K562 (cell line): ENCODE results near the gene USP12. TPM values are rescaled to one million over a fixed set of nuclear protein-coding genes. Genes with fewer than 3 reads are reported as not detected.

Experiments used
- BRD9 ChIP-seq: fragments of 450-650 bp; IDR thresholded peaks from 2 replicates; pipeline ENCODE4 v1.6.1; 2018; ENCODE audit warnings: low read depth; ENCODE audit not compliant: partially characterized antibody
- ETV6 ChIP-seq, 3 experiments: fragments of 150-350 bp in 1 of 3; sonication (generic) in 1 of 3; formaldehyde crosslinking in 1 of 3; IDR thresholded peaks; 2 replicates each; pipeline versions ENCODE4 v1.6.1 to v1.8.0; 2014 to 2022; ENCODE audit warnings: borderline replicate concordance in 2 of 3, low read depth in 2 of 3, antibody characterized with exemption in 1 of 3, low read length in 1 of 3, mild to moderate bottlenecking in 1 of 3, missing genetic modification reagents in 1 of 3
- KDM5B ChIP-seq: fragments of 200-600 bp; sonication (generic); IDR thresholded peaks from 2 replicates; pipeline ENCODE4 v1.6.1; 2012; ENCODE audit warnings: low read depth, mild to moderate bottlenecking, moderate library complexity, low read length, control low read depth, inconsistent platforms; ENCODE audit not compliant: insufficient replicate concordance
- L3MBTL2 ChIP-seq: fragments of 450-650 bp; IDR thresholded peaks from 2 replicates; pipeline ENCODE4 v1.6.1; 2016; ENCODE audit warnings: mild to moderate bottlenecking, moderate library complexity
- POLR2H ChIP-seq: IDR thresholded peaks from 2 replicates; pipeline ENCODE4 v1.6.1; 2016; ENCODE audit warnings: missing genetic modification characterization, low read depth, mild to moderate bottlenecking, control low read depth, missing compliant biosample characterization, moderate library complexity
- RB1 ChIP-seq: fragments of 450-650 bp; IDR thresholded peaks from 2 replicates; pipeline ENCODE4 v1.6.1; 2017; ENCODE audit warnings: low read depth, mild to moderate bottlenecking
- SMARCC2 ChIP-seq: fragments of 450-650 bp; IDR thresholded peaks from 2 replicates; pipeline ENCODE4 v1.6.1; 2017; ENCODE audit warnings: antibody characterized with exemption, moderate library complexity, mild to moderate bottlenecking, low read depth
- ZFX ChIP-seq: sonication (generic); formaldehyde crosslinking; IDR thresholded peaks from 2 replicates; pipeline ENCODE4 v1.8.0; 2022; ENCODE audit warnings: mild to moderate bottlenecking, missing genetic modification reagents, moderate library complexity
- ZNF140 ChIP-seq: fragments of 250-450 bp; sonication (Bioruptor Pico); IDR thresholded peaks from 2 replicates; pipeline ENCODE4 v1.8.0; 2021; ENCODE audit warnings: moderate library complexity, mild to moderate bottlenecking, inconsistent platforms
- ZNF143 ChIP-seq: sonication (generic); formaldehyde crosslinking; IDR thresholded peaks from 2 replicates; pipeline ENCODE4 v1.9.0; 2022; ENCODE audit warnings: mild to moderate bottlenecking, missing genetic modification reagents
- ZNF263 ChIP-seq: sonication (generic); formaldehyde crosslinking; IDR thresholded peaks from 2 replicates; pipeline ENCODE4 v1.8.0; 2022; ENCODE audit warnings: mild to moderate bottlenecking, missing genetic modification reagents, borderline replicate concordance
- ZNF644 ChIP-seq: fragments of 200-800 bp; sonication (Bioruptor generic); IDR thresholded peaks from 2 replicates; pipeline ENCODE4 v1.6.1; 2016; ENCODE audit warnings: low read depth, missing genetic modification characterization, missing compliant biosample characterization
- polyA plus RNA-seq, 8 experiments: library from polyadenylated mRNA; depleted of rRNA in 4 of 8; stranded (reverse) in 5 of 8; unstranded in 3 of 8; fragments of >200 nt; fragmentation: Nextera tagmentation in 2 of 8; fragmentation: Illumina TruSeq in 1 of 8; extraction: Ambion mirVana in 2 of 8; extraction: Trizol in 1 of 8; gene quantifications; 2 replicates each; pipeline versions ENCODE4 v1.2.1 to v1.2.3, GENCODE V29; 2011 to 2014; ENCODE audit warnings: inconsistent platforms in 1 of 8, missing spikeins in 1 of 8
- total RNA-seq, 7 experiments: library from RNA; depleted of rRNA in 6 of 7; stranded (reverse); fragments of >200 nt in 6 of 7; fragmentation: Illumina TruSeq in 2 of 7; extraction: Trizol in 2 of 7; gene quantifications; 2 replicates each; pipeline versions ENCODE4 v1.2.1 to v1.2.3, GENCODE V29; 2011 to 2021; ENCODE audit warnings: low replicate concordance in 1 of 7
- TF ChIP-seq, protein P1 (sequence below), 2 experiments: IDR thresholded peaks; 2 replicates each; pipeline ENCODE4 v1.6.1; 2012; ENCODE audit warnings: improper control_type of control experiment in 2 of 2, low read depth in 2 of 2, low read length in 2 of 2, borderline replicate concordance in 1 of 2
- TF ChIP-seq, protein P2 (sequence below), 2 experiments: fragments of 450-650 bp in 1 of 2; sonication (generic) in 1 of 2; formaldehyde crosslinking; conservative IDR thresholded peaks; 2 replicates each; pipeline versions ENCODE4 v1.4.0 to v1.8.1; 2020 to 2022; ENCODE audit warnings: mild to moderate bottlenecking in 1 of 2, missing genetic modification reagents in 1 of 2
- TF ChIP-seq, protein P3 (sequence below): IDR thresholded peaks from 3 replicates; pipeline ENCODE4 v1.6.1; 2011; ENCODE audit warnings: borderline replicate concordance, mild to moderate bottlenecking; ENCODE audit not compliant: insufficient read length, insufficient read depth

The USP12 gene
- total and polyA plus RNA-seq, 9 of the 15 experiments (the other 6 are each of a cell fraction or from before 2014, with no cell fraction given) = 1.8 to 20.5 (median 13.3) TPM

DNA sequence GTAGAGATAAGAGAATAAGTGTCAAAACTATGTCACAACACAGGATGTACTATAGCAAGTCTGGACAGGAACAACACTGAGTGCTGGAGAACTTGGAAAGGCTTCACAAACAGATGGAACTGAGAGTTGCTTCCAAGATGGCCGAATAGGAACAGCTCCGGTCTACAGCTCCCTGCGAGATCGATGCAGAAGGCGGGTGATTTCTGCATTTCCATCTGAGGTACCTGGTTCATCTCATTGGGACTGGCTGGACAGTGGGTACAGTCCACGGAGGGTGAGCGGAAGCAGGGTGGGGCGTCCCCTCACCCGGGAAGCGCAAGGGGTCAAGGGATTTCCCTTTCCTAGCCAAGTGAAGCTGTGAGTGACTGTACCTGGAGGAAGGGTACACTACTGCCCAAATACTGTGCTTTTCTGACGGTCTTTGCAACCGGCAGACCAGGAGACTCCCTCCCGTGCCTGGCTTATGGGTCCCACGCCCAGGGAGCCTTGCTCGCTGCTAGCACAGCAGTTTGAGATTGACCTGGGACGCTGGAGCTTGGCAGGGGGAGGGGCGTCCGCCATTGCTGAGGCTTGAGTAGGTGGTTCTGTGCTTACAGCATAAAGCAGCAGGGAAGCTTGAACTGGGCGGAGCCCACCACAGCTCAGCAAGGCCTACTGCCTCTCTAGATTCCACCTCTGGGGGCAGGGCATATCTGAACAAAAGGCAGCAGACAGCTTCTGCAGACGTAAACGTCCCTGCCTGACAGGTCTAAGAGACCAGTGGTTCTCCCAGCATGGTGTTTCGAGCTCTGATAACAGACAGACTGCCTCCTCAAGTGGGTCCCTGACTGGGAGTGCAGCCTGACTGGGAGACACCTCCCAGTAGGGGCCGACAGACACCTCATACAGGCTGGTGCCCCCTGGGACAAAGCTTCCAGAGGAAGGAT is 46.0 kb downstream of the USP12 start (continued):
- peak; percentile 60; the same call in 1 of the 2 replicates for TF ChIP-seq ZFX
- no peak for TF ChIP-seq ZNF140 (CRISPR knock-in tag)
- TF ChIP-seq, protein P1, sequence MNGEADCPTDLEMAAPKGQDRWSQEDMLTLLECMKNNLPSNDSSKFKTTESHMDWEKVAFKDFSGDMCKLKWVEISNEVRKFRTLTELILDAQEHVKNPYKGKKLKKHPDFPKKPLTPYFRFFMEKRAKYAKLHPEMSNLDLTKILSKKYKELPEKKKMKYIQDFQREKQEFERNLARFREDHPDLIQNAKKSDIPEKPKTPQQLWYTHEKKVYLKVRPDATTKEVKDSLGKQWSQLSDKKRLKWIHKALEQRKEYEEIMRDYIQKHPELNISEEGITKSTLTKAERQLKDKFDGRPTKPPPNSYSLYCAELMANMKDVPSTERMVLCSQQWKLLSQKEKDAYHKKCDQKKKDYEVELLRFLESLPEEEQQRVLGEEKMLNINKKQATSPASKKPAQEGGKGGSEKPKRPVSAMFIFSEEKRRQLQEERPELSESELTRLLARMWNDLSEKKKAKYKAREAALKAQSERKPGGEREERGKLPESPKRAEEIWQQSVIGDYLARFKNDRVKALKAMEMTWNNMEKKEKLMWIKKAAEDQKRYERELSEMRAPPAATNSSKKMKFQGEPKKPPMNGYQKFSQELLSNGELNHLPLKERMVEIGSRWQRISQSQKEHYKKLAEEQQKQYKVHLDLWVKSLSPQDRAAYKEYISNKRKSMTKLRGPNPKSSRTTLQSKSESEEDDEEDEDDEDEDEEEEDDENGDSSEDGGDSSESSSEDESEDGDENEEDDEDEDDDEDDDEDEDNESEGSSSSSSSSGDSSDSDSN (IDR thresholded peaks at IDR 0.05; ENCODE audit: borderline replicate concordance in 1 of 2, low read depth in 2 of 2, low read length in 2 of 2) = no peak; a peak in 1 of 4 replicates
- TF ChIP-seq, protein P2, sequence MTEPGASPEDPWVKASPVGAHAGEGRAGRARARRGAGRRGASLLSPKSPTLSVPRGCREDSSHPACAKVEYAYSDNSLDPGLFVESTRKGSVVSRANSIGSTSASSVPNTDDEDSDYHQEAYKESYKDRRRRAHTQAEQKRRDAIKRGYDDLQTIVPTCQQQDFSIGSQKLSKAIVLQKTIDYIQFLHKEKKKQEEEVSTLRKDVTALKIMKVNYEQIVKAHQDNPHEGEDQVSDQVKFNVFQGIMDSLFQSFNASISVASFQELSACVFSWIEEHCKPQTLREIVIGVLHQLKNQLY (CRISPR knock-in tag; conservative IDR thresholded peaks at IDR 0.05) = no peak
- peak; percentile 77 for TF ChIP-seq KDM5B
- no peak for TF ChIP-seq ZNF143 (CRISPR knock-in tag)
- 0 out of 2 replicates have a peak, but pooled peaks have one; percentile 40 for TF ChIP-seq ZNF263 (CRISPR knock-in tag)
- TF ChIP-seq L3MBTL2 = no peak; the same call in 1 of the 2 replicates
- no peak for TF ChIP-seq ETV6 (IDR thresholded peaks at IDR 0.05; ENCODE audit: borderline replicate concordance in 1 of 2, low read depth in 2 of 2, low read length in 1 of 2)
- no peak for TF ChIP-seq ETV6 (CRISPR knock-in tag; IDR thresholded peaks at IDR 0.05; ENCODE audit: borderline replicate concordance)
- TF ChIP-seq, protein P3, sequence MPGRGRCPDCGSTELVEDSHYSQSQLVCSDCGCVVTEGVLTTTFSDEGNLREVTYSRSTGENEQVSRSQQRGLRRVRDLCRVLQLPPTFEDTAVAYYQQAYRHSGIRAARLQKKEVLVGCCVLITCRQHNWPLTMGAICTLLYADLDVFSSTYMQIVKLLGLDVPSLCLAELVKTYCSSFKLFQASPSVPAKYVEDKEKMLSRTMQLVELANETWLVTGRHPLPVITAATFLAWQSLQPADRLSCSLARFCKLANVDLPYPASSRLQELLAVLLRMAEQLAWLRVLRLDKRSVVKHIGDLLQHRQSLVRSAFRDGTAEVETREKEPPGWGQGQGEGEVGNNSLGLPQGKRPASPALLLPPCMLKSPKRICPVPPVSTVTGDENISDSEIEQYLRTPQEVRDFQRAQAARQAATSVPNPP = no peak
- TF ChIP-seq ZNF644 (tag) = 0 out of 2 replicates have a peak, but pooled peaks have one; percentile 51
- peak; percentile 57 for TF ChIP-seq BRD9
- no peak for TF ChIP-seq POLR2H (tag)
- TF ChIP-seq RB1 = no peak
- TF ChIP-seq SMARCC2 = no peak
